Stimulated activated naive B cell treated with anti-CD40 and anti-IgM and Interleukin-4, amounts not matched to agents 10 μg/mL and 1 μg/mL and 100 μg/mL, for 72 hours (primary cell): ENCODE data around the gene CERS2.

Experiments used
- ATAC-seq, 2 donors: fragments of 150-1000 bp; cut with Tn5 transposase; replicated peaks; 2 replicates each; pipeline ENCODE4 v1.10.0; 2021; ENCODE audit warnings: moderate library complexity in 1 of 2
- DNase-seq: peaks from one replicate; pipeline ENCODE4 v3.0.0; 2021
- H3K27ac Mint-ChIP-seq: one replicate; pipeline ENCODE4 v1.8.0; 2022; ENCODE audit warnings: mild to moderate bottlenecking, mixed read lengths
- H3K27me3 Mint-ChIP-seq, 2 donors: one replicate each; pipeline ENCODE4 v1.8.0; 2022; ENCODE audit warnings: mixed read lengths in 2 of 2
- H3K36me3 Mint-ChIP-seq, 2 donors: one replicate each; pipeline ENCODE4 v1.8.0; 2022; ENCODE audit warnings: mixed read lengths in 2 of 2, mild to moderate bottlenecking in 1 of 2
- H3K4me1 Mint-ChIP-seq, 2 donors: one replicate each; pipeline ENCODE4 v1.8.0; 2022; ENCODE audit warnings: mixed read lengths in 2 of 2, mild to moderate bottlenecking in 1 of 2
- H3K4me3 Mint-ChIP-seq, 2 donors: one replicate each; pipeline ENCODE4 v1.8.0; 2022; ENCODE audit warnings: mild to moderate bottlenecking in 2 of 2, mixed read lengths in 2 of 2, moderate library complexity in 1 of 2
- H3K9me3 Mint-ChIP-seq, 2 donors: one replicate each; pipeline ENCODE4 v1.8.0; 2022; ENCODE audit warnings: mixed read lengths in 2 of 2, mild to moderate bottlenecking in 1 of 2

The CERS2 gene

GRCh38 chr1:151002611-151003010, 28.0 kb upstream of the CERS2 start:
- ATAC-seq (no peak), DNase-seq (no peak)
- no peaks in the 10 kb centered on the region for H3K9me3 Mint-ChIP-seq
- no peak overlapping the region for H3K4me3 Mint-ChIP-seq
- no peaks in the 10 kb centered on the region for H3K27me3 Mint-ChIP-seq
- peaks cover 30 to 40% of the 10 kb centered on the region in 2 donors for H3K4me1 Mint-ChIP-seq
- H3K27ac Mint-ChIP-seq: no peak overlapping the region
- H3K36me3 Mint-ChIP-seq: peaks cover 9 to 14% of the 10 kb centered on the region in 2 donors

DNA sequence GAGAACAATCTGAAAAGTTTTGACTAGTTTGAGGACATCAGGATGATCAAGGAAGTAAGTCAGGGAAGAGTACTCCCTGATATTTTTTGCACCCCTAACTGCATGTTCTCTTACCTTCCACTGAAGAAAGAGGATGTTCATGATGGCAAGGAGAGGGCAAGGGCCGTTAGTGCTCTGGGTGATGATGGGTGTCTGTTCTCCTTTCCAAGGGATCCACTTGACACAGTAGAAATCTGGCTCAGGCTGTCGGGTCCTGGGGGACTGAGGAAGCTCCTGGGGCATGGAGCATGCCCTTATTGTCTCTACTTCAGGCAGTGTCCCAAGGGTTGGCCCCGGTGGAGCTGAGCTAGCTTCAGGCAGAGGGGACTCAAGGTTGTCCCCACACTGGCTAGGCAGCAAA, 27.4 kb upstream of the CERS2 start:
- Mint-ChIP-seq H3K27ac (no peak overlapping the region), H3K27me3 (no peaks in the 10 kb centered on the region), H3K4me1 (peaks cover 25 to 34% of the 10 kb centered on the region in 2 donors), H3K9me3 (no peaks in the 10 kb centered on the region), H3K4me3 (no peak overlapping the region), H3K36me3 (peaks cover 12 to 18% of the 10 kb centered on the region in 2 donors)
- ATAC-seq (no peak), DNase-seq (no peak)

GRCh38 chr1:151001602-151002001, 27.0 kb upstream of the CERS2 start:
- H3K4me3 Mint-ChIP-seq: no peak overlapping the region
- no peaks in the 10 kb centered on the region for H3K27me3 Mint-ChIP-seq
- DNase-seq: no peak
- no peak for ATAC-seq
- H3K4me1 Mint-ChIP-seq: peaks cover 22 to 30% of the 10 kb centered on the region in 2 donors
- H3K36me3 Mint-ChIP-seq: peaks cover 17 to 21% of the 10 kb centered on the region in 2 donors
- no peak overlapping the region for H3K27ac Mint-ChIP-seq
- no peaks in the 10 kb centered on the region for H3K9me3 Mint-ChIP-seq

GRCh38 chr1:151000408-151000807, 25.8 kb upstream of the CERS2 start:
- ATAC-seq (no peak), DNase-seq (no peak)
- peaks cover 17 to 22% of the 10 kb centered on the region in 2 donors for H3K36me3 Mint-ChIP-seq
- no peak overlapping the region for H3K27ac Mint-ChIP-seq
- H3K27me3 Mint-ChIP-seq: no peaks in the 10 kb centered on the region
- peaks cover 13 to 24% of the 10 kb centered on the region in 2 donors for H3K4me1 Mint-ChIP-seq
- no peak overlapping the region for H3K4me3 Mint-ChIP-seq
- H3K9me3 Mint-ChIP-seq: no peaks in the 10 kb centered on the region

GRCh38 chr1:150999926-151000325, 25.3 kb upstream of the CERS2 start:
- no peaks in the 10 kb centered on the region for H3K9me3 Mint-ChIP-seq
- no peak for ATAC-seq
- H3K27ac Mint-ChIP-seq: no peak overlapping the region
- H3K36me3 Mint-ChIP-seq: peaks cover 17 to 22% of the 10 kb centered on the region in 2 donors
- no peak overlapping the region for H3K4me3 Mint-ChIP-seq
- H3K4me1 Mint-ChIP-seq: peaks cover 12 to 19% of the 10 kb centered on the region in 2 donors
- no peaks in the 10 kb centered on the region for H3K27me3 Mint-ChIP-seq
- no peak for DNase-seq

DNA sequence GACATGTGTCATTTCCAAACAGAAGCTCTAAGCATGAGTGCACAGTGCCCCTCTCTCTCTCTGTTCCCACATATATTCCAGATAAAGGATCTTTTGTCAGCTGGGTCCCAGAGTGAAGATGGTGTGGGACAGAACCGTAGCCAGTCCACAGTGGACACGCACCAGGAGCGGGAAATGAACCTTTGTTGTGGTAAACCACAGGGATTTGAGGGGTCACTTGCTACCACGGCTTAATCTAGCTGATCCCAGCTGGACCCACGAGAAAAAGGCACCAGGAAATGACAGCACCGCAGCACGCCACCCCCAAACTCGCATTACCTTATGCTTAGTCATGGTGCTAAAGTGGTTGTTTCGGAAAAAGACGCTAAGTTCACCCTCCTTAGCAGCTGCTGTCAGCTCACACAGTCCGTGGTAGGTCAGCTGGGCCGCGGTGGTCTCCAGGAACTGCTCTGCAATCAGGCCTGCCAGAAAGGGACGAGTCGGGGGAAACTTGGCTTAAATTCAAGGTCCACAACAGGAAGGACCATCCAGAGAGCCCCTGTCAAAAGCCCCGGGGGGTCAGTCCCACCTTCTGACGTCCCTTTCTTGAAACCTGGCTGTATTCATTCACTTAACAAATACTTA, 24.5 kb upstream of the CERS2 start:
- H3K9me3 Mint-ChIP-seq: no peaks in the 10 kb centered on the region
- H3K4me3 Mint-ChIP-seq: no peak overlapping the region
- no peaks in the 10 kb centered on the region for H3K27me3 Mint-ChIP-seq
- H3K36me3 Mint-ChIP-seq: peaks cover 17 to 22% of the 10 kb centered on the region in 2 donors
- H3K4me1 Mint-ChIP-seq: peaks cover 12 to 18% of the 10 kb centered on the region in 2 donors
- DNase-seq: no peak
- H3K27ac Mint-ChIP-seq: no peak overlapping the region
- ATAC-seq: no peak

DNA sequence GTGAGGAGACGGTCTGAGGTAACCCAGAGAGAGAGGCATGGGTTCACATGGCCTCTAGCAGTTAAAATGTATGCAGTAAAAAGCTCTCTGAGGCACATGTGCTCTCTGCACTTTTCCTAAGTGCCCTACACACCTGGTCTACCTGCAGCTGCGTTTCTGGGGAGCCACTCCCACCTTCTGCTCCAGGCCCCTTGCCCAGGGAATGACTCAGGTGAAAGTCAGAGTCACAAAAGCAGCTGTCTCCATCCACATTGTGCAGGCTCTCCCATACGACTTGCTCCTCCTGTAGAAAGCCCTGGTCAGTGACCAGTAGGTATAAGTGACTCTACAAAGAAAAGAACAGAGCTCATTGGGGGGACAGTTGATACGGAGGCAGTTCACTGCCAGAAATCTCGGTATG, 23.3 kb upstream of the CERS2 start:
- Mint-ChIP-seq H3K27me3 (no peaks in the 10 kb centered on the region), H3K36me3 (peaks cover 17 to 22% of the 10 kb centered on the region in 2 donors), H3K27ac (no peak overlapping the region), H3K4me3 (no peak overlapping the region), H3K4me1 (peaks cover 11% of the 10 kb centered on the region in 2 donors), H3K9me3 (no peaks in the 10 kb centered on the region)
- no peak for DNase-seq
- ATAC-seq: no peak

GRCh38 chr1:150997126-150997872, 22.7 kb upstream of the CERS2 start:
- no peaks in the 10 kb centered on the region for H3K9me3 Mint-ChIP-seq

DNA sequence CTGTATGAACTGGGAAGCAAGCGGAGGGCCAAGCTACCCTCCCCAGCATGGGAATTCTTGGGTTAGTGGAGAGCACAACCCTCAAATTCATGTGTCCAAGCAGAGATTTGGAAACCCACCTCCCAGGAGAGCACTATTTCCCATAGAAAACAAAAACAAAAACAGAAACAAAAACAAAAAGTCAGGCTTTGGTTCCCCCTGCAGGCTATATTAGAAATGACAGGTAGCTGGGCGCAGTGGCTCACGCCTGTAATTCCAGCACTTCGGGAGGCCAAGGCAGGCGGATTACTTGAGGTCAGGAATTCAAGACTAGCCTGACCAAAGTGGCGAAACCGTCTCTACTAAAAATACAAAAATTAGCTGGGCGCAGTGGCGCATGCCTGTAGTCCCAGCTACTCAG, 21.3 kb upstream of the CERS2 start:
- no peak overlapping the region for H3K27ac Mint-ChIP-seq
- H3K27me3 Mint-ChIP-seq: no peaks in the 10 kb centered on the region
- peaks cover 2 to 6% of the 10 kb centered on the region in 2 donors for H3K4me1 Mint-ChIP-seq
- H3K4me3 Mint-ChIP-seq: no peak overlapping the region
- no peak for ATAC-seq
- no peak for DNase-seq
- peaks cover 10 to 16% of the 10 kb centered on the region in 2 donors for H3K36me3 Mint-ChIP-seq
- H3K9me3 Mint-ChIP-seq: no peaks in the 10 kb centered on the region

More at GRCh38 chr1:150997126-150997872, 22.7 kb upstream of the CERS2 start:
- Mint-ChIP-seq H3K4me1 (peaks cover 6 to 7% of the 10 kb centered on the region in 2 donors), H3K4me3 (no peak overlapping the region), H3K36me3 (peaks cover 16 to 22% of the 10 kb centered on the region in 2 donors), H3K27me3 (no peaks in the 10 kb centered on the region), H3K27ac (peak overlapping the region; percentile 6)
- ATAC-seq: no peak
- DNase-seq: no peak

DNA sequence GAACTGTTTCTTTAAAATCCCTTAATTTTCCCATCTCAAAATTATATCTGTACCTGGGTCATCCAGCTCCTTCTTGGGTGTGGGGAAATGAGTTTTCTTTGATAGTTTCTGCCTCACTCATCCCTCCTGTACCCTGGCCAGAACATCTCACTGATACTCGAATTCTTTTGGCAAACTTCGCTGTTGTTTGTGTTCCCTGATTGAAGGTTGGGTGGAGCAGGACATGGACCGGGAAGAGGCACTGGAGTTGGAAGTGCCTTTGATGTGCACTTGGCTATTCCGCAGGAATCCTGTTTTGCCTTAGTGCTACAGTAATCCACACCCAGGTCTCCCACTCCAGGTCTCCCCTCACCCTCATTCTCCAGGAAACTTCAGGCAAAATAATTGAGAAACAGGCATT, 20.8 kb upstream of the CERS2 start:
- Mint-ChIP-seq H3K36me3 (peaks cover 8 to 13% of the 10 kb centered on the region in 2 donors), H3K27ac (no peak overlapping the region), H3K27me3 (no peaks in the 10 kb centered on the region), H3K9me3 (no peaks in the 10 kb centered on the region), H3K4me3 (no peak overlapping the region), H3K4me1 (peaks cover 2 to 6% of the 10 kb centered on the region in 2 donors)
- no peak for ATAC-seq
- no peak for DNase-seq

DNA sequence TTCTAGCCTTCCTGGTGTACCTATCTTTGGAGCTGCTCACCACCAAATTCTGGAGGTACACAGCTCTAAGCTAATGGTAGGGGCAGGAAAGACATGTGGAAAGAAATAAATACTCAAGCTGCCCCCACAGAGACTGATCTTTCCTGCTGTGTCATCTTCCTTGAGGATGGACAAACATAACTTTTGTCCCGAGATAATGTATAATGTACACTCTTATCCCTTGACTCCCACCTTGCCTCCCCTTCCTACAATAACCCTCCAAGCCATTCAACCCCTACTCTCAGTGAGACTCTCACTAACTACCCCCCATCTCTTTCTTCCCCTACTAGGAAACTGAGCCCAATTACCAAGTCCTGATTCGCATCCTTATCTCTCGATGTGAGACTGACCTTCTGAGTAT, 19.6 kb upstream of the CERS2 start:
- H3K4me1 Mint-ChIP-seq: peaks cover 2 to 6% of the 10 kb centered on the region in 2 donors
- H3K36me3 Mint-ChIP-seq: peaks cover 8% of the 10 kb centered on the region in 2 donors
- DNase-seq (no peak), ATAC-seq (no peak)
- no peak overlapping the region for H3K4me3 Mint-ChIP-seq
- H3K27me3 Mint-ChIP-seq: no peaks in the 10 kb centered on the region
- no peaks in the 10 kb centered on the region for H3K9me3 Mint-ChIP-seq
- no peak overlapping the region for H3K27ac Mint-ChIP-seq

DNA sequence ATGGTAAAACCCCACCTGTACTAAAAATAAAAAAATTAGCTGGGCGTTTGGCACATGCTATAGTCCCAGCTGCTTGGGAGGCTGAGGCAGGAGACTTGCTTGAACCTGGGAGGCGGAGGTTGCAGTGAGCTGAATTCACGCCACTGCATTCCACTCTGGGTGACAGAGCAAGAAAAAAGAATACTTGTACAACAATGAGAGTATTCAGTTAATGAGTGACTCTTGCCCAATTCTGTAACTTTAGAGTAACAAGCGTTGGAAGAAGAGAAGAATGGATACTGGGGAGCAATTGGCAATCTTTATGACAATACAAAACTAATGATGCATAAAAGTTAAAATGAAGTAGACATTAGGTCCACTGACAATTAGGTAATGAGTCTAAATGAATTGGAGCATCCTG, 18.0 kb upstream of the CERS2 start:
- Mint-ChIP-seq H3K4me1 (peaks cover 2 to 6% of the 10 kb centered on the region in 2 donors), H3K9me3 (no peaks in the 10 kb centered on the region), H3K36me3 (peaks cover 8% of the 10 kb centered on the region in 2 donors), H3K4me3 (no peak overlapping the region), H3K27ac (no peak overlapping the region), H3K27me3 (no peaks in the 10 kb centered on the region)
- DNase-seq (no peak), ATAC-seq (no peak)

GRCh38 chr1:150987924-150988323, 13.3 kb upstream of the CERS2 start:
- Mint-ChIP-seq H3K9me3 (no peaks in the 10 kb centered on the region), H3K4me1 (no peaks in the 10 kb centered on the region), H3K4me3 (no peak overlapping the region), H3K27ac (no peak overlapping the region), H3K27me3 (no peaks in the 10 kb centered on the region), H3K36me3 (no peaks in the 10 kb centered on the region)
- no peak for ATAC-seq
- no peak for DNase-seq

DNA sequence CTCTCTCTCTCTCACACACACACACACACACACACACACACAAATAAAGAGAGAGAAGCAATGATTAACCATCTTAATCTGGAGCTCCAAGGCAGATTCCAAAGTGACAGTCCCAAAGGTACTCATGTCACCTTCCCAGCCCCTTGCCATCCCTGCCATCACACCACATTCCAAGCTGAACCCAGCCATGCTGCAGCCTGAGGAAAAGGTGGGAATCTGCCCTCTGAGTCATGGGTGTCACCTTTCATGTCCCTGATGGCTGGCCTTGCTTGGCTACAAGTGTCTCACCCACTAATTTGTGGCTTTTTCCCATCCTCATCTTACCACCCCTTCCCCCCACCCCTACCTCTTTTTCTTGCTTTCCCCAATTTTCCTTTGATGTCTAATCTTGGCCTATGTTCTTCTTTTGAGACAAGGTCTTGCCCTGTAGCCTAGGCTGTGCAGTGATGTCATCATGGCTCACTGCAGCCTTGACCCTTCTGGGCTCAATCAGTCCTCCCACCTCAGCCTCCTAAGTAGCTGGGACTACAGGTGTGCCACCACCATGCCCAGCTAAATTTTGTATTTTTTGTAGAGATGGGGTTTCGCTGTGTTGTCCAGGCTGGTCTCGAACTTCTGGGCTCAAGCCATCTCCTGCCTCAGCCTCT, 10.7 kb upstream of the CERS2 start:
- H3K27ac Mint-ChIP-seq: no peak overlapping the region
- H3K4me3 Mint-ChIP-seq: no peak overlapping the region
- H3K9me3 Mint-ChIP-seq: no peaks in the 10 kb centered on the region

More for the DNA sequence above, 10.7 kb upstream of the CERS2 start:
- no peak for DNase-seq
- no peaks in the 10 kb centered on the region for H3K27me3 Mint-ChIP-seq
- H3K36me3 Mint-ChIP-seq: no peaks in the 10 kb centered on the region
- H3K4me1 Mint-ChIP-seq: no peaks in the 10 kb centered on the region
- no peak for ATAC-seq
